Kasumi-1 (cell line): Measurements from ENCODE around the gene ZNF451.

Source experiments
- DNase-seq, 2 experiments: peaks; one replicate each; lab custom pipeline; 2025; lab: John Stamatoyannopoulos, UW

The ZNF451 gene

GRCh38 chr6:57205550-57206328, 115.8 kb downstream of the ZNF451 start:
- DNase-seq = no peak

GRCh38 chr6:57207141-57207540, 117.2 kb downstream of the ZNF451 start:
- no peak for DNase-seq

DNA sequence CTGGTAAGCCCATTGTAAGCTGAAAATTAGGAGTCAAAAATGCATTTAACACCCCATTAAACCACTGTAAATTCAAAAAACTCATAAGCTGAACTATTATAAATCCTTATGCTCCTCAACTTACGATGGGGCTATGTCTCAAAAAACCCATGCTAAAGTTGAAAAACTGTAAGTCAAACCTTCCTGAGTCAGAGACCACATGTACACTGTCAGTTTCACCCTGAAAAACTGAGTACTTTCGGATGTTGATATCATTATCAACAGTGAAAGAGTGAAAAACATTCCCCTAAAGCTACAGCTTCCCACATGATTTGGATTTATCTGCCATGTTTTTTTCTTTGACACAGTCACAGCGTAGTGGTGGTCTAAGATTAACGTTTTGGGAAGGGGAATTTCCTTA, 117.9 kb downstream of the ZNF451 start:
- DNase-seq = no peak

GRCh38 chr6:57209030-57209429, 119.0 kb downstream of the ZNF451 start:
- no peak for DNase-seq

- DNase-seq = no peak
Observed at GRCh38 chr6:57210060-57210459, 120.1 kb downstream of the ZNF451 start.

- no peak for DNase-seq
Observed at GRCh38 chr6:57215260-57215659, 125.3 kb downstream of the ZNF451 start.

DNA sequence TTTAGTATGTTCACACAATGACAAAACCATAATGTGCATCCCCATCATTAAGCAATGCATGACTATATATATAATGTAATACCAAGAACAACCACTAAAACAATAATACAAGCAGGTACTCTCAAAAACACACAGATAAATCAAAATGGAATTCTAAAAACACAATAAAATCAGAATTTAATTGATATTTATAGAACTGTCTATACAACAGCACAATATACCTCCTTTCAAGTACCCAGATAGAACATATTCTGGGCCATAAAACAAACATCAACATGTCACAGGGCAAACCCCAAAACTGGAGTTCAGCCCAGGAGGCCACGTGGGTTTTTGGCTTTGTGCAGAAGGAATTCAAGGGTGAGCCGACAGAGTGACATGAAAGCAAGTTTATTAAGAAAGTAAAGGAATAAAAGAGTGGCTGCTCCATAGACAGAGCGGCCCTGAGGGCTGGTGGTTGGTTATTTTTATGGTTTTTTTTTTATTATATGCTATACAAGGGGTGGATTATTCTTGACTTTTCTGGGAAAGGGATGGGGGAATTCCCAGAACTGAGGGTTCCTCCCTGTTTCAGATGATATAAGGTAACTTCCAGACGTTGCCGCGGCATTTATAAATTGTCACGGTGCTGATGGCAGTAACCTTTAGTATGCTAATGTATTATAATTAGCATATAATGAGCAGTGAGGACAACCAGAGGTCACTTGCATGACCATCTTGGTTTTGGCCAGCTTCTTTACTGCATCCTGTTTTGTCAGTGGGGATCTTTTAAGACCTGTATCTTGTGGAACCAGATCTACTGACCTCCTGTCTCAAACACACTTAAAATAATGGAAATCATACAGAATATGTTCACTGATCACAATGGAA, 126.5 kb downstream of the ZNF451 start:
- DNase-seq = peak; percentile 28 to 31

GRCh38 chr6:57217270-57217669, 127.3 kb downstream of the ZNF451 start:
- no peak for DNase-seq
